NCI-H748 treated with DMSO at 0.1 percent for 48 hours (cell line): ENCODE data around the gene BEST4.
"Not testable (repeated sequence)": the region's sequence is repeated elsewhere in the genome, so short reads cannot be mapped to it uniquely, and the experiment has no call there.

Experiments
- DNase-seq: peaks from one replicate; lab custom pipeline; 2025; lab: John Stamatoyannopoulos, UW

BEST4 gene

DNA sequence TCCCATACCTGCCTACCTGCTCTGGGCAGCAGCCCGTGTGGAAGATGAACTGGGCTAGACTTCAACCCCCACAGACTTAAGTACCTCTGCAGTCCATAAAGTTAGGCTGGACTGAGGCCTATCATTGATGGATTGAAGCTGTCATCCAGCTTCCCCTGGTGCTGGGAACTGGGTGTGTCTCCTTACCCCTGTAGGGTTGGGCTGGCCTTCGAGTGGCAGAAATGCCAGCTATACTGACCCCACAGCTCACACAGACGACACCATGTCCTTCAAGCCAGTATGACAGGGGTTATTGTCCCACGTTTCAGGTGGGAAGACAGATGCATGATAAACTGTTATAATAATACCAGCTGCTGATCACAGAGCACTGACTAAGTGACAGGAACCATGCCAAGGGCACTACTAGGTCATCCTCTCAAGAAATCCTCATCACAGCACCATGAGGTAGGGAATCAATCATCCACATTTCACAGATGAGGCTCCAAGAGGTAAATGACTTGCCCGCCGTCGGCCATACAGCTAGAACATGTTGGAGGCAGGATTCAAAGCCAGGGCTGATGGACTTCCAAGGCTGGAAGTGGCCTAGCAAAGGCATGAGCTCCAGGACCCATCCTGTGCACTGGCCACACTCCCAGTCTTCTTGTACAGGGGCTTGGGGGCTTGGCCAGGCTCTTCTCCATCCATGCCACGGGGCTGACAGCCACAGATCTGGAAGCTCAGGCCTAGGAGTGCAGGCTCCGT, at the start of gene BEST4:
Gene BEST4 (minus strand): TSS at position 51 of the 741 bp plus-strand sequence. CDS start 465 bp downstream, outside the sequence.
- no peak for DNase-seq

DNA sequence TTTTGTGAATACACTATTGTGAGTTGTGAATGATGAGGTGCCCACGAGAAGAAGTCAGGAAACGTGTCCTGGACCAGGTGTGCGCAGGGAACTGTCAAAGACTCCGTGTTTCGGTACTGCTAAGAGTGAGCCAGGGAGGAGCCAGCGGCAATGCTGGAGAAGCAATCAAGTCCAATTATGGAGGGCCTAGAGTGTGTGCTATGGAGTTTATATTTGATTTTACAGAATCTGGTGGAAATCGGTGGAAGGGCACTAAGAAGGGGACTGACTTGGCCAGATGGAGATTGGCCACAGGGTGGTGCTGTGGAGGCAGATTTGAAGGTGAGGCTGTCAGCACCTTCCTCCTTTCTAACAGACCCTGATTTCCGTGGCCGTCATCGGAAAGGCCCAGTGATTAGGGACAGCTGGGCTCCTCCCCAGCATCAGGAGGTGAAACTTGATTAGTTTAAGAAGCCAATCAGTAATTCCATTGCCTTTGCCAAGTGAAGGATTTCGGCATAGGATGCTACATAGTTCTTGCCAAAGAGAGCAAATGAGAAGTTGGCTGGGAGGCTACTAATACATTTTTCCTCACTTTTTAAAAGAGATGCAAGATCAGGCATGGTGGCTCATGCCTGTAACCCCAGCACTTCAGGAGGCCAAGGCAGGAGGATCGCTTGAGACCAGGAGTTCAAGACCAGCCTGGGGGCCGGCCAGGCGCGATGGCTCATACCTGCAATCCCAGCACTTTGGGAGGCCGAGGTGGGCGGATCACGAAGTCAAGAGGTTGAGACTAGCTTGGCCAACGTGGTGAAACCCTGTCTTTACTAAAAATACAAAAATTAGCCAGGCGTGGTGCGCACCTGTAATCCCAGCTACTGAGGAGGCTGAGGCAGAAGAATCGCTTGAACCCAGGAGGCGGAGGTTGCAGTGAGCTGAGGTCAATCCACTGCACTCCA, 48.0 kb upstream of the BEST4 start:
- peak; percentile 55 for DNase-seq

DNA sequence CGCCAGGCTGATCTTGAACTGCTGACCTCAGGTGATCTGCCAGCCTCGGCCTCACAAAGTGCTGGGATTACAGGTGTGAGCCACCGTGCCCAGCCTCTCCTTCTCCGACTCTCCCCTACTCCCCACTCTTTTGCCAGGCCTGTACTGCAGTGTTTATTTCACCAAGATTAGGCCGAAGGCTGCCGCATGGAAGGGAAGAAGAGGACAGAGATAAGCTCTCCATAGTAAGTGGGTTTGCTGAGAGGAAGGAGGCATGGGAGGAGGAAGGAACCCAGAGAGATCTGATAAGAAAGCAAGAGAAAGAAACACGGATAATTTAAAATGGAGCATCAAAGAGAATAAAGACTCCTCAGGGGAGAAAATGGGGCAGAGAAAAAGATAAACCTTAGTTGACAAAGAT, 46.4 kb upstream of the BEST4 start:
- DNase-seq, result no peak

DNA sequence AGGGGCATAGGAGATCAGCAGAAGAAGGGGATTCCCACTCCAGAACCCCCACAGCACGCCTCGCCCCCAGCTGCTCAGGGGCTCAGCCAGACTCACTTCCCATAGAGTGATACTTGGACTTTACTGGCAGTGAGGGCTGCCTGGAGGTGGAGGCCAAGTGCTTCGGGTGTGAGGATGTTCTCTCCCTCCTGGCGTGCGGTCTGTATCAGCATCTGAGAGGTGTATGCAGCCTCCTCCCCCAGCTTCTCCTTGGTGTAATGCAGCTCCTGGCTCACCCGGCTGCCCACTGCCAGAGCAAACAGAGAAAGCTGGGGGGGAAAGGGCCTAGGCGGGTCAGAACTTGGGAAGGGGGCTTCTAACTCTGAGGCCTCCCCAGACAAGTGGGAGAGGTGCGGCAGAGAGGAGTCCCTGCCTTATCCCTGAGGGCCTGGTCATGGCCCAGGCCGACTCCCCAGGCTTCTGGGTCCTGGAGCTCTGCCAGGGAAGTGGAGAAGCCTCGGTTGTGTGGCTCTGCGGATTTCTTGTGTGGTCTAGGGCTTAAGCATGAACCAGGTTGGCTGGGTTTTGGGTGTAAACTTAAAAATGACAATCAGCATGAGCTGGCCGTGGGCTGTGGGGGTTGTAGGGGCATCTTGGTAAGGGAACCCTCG, 44.2 kb upstream of the BEST4 start:
- no peak for DNase-seq

DNA sequence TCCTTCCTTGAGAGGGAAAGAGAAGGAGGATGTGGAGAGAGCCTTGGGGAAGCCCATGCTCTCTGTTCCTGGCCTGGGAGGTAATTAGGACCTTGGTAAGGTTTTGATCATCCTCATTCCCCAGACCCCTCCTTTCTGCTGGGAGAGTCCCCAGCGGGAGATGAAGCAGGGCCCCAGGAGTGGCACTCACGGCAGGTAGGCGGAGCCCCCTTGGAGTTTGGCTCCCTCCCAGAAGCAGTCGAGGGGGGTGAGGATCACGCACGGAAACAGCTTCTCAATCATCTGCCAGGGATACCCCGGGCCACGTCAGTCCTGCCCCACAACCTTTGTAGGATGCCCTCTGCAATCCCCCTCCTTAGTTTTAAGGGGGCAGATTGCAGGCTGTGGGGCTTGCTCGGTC, 43.5 kb upstream of the BEST4 start:
- DNase-seq, result no peak

DNA sequence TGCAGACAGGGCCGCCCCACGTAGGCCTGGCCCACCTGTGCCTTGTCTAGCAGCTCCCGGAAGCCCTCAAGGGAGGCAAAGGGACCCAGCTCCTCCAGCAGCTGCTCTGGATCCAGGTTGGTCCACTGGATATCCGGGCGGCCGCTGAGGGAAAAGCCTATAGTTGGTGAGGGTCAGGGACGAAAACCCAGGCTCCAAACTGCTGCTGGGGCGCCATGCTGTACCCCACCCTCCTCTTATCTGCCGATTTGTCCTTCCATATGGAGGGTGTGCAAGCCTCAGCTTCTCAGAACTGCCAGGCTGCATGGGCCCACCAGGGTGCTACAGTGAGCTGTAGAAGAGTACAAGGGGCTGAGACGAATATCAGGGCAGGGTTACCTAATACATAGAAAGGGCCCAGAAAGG, 42.9 kb upstream of the BEST4 start:
- no peak for DNase-seq

DNA sequence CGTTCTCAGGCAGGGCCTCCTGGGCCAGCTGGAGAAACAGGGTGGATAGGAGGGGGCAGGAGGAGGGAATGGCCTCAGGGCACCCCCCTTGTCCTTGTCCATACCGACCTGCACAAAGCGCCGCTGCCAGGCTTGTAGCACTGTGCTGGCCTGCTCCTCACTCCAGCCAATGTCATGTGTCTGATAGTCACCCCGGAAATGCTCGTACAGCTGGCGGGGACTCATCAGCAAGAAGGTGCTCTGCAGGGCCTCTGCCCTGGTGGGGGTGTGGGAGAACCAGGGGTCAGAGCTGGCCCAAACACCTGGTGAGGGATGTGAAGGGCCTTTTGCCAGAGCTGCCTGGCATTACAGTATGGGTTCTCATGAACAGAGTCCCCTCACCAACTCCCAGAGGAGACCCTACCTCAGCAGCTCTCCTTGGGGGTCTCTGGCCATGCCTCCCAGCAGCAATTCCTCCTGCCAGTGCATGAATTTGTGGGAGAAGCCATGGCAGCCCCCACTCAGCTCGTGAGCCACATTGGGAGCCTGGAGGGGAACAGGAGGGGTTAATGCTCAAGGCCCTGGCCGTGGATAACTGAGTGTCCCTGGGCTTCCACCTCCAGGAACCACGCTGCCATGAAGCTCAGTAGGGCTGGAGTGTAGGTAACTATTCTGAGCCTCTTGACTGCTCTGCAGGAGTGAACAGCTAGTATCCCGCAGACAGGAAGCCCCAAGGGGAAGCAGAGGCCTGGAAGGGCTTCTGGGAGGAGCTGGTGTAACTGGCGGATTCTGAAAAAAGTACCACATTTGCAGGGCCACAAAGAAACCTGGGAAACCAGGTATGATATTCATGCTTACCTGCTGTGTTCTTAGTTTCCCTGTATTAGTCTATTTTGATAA, 41.8 kb upstream of the BEST4 start:
- no peak for DNase-seq

DNA sequence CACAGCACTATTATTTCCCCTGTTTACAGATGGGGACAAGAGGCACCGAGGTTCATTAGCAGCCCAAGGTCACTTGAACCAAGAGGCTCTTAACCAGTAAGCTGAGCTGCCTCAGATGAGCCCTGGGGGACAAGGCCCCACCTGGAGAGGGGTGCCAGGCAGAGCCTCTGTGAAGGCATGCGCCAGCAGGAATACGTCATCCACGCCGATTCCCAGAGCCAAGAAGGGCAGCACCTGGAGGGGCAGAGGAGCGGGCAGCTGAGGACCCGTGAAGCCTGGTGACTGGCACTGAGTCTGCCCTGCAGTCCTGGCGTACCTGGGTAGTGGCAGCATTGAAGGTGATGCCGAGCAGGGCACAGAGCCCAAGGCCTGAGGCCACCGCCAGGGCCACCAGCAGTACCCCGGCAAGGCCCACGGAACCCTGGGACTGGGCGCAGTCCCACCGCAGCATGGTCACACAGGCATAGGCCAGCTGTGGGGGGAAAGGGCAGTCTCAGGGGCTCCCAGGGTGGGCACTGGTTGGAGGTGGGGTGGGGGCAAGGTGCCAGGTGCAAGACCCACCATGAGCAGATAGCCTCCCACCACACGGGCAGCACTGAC, 41.0 kb upstream of the BEST4 start:
- no peak for DNase-seq

DNA sequence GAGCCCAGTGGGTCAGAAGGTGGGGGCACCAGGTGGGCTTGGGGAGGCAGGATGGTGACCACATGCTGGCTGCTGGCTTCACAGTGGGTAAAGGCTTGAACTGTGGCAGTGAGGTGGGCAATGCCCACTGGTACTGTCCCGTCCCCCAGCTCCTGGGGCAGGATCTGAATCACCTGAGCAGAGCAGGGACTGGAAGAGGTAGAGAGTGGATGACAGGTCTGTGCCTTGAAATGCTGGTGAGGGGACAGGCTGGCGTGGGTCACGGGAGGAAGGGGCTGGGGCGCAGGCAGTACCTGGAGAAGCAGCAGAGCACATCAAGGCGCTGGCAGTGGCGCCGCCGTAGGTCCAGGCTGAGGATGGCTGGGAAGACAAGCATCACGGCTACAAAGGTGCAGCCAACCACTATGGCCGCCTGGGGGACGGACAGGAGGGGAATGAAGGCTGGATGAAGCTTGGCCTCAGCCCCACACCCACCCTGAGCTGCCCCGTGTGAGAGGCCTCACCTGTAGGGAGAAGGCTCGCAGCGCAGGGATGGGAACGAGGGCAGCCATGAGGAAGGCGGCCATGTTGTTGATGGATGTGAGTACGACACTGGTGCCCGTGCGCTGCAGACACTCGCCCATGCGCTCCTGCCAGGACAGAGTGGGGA, 40.2 kb upstream of the BEST4 start:
- no peak for DNase-seq

DNA sequence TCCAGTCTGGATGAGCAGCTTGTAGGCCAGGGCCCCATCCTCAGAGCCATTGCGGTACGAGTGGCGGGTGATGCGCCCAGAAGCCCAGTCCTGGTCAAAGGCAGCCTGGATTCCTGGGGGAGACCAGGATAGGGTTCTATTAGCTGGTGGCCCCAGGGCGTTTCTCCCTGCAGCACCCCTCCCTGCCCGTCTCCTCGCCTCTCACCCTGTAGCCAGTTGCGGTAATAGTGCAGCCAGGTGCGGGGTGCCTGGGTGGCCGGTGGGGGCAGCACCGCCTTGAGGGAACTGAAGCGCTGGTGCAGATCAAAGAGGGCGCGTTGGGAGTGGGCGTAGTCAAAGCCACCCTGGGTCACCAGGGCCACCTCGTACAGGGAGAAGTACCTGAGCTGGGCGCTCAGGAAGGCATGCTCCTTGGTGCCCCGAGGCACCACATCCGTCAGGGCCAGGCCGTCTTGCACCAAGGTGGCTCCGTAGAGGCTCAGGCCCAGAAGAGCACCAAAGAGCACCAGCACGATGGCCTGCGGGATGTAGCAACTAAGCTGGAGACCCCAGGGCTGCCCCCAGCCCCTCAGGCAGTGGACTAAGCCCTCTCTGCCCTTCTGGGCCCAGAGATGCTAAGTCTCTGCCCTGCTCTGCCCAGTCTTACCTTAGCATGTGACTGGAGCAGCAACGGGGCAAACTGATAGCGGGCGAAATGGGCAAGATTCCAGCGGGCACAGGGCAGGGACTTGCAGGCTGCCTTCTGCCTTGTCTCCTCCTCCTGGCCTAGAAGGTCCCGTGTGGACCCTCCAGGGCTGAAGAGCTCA, 39.4 kb upstream of the BEST4 start:
- DNase-seq, result no peak

DNA sequence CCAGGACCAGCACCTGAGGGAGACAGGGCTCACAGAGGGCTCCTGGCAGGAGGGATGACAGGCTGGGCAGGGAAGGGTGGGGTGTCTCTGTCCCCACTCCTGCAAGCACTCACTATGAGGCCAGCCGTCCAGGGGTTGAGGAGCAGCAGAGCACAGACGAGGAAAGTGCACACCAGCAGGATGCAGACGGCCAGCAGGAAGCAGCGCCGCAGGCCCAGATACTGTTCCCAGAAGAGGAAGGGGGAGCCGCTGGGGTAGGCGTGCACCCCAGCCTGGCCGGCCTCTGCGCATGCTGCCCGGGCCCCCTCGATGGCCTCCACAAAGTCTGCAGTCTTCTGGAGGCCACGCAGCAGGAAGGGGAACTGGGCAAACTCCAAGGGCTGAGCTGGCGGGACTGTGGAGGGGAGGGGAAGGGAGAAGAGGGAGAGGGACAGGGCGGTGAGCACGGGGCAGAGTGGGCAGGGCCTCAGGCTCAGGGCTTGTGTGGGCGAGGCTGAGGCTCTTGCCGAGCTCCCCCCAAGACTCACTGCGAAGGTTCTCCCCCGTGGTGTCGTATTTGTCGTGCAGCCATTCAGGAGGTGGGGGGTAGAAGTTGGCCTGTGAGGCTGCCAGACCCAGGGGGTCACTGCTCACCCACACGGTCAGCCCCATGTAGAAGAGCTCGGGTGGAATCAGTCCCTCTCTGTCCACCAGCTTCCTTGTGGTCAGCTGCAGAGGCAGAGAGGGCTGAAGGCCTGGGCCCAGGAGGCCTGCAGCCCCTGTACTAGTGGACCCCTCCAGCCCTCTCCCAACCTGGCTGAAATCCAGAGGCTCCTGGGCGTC, 38.6 kb upstream of the BEST4 start:
- DNase-seq, result no peak

DNA sequence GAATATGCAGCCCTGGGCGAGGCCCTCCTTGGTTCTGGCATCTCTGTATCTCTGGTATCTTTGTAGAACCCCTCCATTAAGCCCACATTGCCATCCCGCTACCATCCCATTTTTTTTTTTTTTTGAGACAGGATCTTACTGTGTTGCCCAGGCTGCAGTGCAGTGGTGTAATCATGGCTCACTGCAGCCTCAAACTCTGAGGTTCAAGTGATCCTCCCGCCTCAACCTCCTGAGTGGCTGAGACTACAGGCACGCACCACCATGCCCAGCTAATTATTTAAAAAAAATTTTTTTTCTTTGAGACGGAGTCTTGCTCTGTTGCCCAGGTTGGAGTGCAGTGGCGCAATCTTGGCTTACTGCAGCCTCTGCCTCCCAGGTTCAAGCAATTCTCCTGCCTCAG, 36.4 kb upstream of the BEST4 start:
- DNase-seq, result not testable (repeated sequence)

DNA sequence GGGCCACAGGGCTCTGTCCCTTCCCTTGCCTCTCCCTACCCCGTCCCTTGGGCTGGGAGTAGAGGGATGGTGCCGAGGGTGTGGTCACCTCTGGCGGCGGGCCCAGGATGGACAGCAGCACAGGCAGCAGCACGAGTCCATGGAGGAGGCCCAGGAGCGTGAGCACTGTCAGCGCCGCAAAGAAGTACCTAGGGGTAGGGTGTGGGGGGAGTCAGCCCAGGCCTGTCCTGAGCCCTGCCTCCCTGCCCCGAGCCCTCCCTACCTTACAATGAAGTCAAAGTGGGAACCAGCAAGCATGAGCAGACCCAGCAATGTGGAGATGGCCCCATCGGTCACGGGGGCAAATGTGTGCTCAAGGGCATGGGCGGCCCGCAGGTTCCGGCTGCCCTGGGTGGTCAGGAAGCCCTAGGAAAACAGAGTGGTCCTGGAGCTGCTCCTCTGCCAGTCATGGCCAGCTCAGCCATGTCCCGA, 35.0 kb upstream of the BEST4 start:
- DNase-seq, result no peak

DNA sequence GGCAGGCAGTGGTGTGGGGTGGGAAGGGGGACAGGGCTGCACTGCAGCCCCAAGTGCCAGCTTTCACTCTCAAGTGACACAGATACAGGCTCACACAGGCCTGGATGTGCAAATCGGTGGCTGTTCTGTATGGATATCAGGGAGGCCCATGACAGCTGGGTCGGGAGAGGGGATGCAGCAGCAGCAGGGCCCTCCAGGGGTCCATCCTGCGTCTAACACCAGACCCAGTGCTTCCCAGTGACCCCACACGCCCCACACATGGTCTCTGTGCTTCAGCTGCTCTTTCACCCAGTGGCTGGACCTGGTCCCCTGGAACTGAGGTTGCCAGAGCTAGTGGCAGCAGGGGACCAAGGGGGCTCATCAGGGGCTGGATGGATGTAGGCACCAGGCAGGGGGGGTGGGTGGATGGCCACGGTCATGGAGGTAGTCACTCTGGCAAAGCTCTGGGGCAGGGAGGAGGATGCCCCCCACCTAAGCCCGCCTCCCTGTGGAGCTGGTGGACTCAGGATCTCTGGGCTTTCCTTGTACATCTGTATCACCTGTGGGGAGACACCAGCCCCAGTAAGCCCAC, 34.2 kb upstream of the BEST4 start:
- no peak for DNase-seq

DNA sequence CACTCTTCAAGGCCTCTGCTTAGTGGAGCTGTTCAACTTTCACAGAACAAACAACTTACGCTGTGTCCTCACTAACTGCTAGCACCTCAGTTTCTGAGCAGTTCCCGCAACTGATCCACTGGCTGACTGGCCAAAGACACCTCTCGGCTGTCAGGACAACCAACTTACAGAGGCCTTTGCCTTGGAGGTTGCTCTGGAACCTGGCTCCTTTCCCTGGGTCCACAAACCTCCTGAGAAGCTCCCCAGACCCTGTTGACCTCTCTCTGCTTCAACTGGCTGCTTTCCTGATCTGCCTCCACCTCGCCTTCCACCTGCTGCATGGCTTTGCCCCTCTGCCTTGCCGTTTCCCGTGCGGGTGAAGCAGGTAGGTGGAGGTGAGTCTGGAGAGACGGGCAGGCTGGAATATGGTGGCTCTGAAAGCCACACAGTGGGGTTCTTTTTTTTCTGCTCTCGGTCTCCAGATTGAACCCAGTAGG, 33.3 kb upstream of the BEST4 start:
- no peak for DNase-seq

DNA sequence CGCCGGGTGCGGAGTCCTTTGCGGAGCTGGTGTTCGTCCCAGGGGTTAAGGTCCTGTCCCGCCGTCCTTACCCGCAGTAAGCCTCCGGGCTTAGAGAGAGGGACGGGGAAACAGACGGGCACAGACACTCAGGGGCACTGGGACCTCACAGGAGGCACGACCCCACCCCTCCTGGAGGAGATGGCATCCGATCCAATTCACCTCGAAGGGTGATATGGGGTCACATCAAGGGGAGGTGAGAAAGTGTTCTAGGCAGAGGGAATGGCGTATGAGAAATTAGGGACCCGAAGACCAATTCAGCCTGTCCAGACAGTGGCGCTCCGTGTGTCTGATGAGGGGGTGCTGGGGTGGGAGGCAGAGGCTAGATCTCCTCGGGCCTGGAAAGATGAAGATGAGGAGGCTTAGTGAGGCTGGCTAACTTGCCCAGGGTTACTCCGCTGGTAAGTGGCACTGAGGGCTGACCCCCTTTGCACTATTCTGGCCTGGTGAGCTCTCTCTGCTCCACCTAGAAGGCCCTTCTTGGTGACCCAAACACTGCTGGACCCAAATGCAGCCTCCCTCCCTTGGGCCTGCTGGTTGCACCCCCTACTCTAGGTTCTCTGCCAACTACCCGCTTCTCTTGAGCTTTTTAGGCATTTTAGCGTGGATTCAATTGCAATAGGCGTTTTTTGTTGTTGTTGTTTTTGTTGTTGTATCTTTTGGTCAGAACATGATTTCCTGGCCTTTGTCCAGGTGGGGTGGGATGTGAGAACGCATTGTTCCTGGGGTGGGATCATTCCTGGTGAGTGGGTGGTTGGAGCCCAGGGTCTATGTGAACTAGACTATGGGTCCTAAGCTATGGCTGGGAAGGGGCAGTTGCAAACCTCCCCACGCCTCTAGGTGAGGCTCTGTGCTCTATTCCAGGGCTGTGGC, 32.6 kb upstream of the BEST4 start:
- no peak for DNase-seq

DNA sequence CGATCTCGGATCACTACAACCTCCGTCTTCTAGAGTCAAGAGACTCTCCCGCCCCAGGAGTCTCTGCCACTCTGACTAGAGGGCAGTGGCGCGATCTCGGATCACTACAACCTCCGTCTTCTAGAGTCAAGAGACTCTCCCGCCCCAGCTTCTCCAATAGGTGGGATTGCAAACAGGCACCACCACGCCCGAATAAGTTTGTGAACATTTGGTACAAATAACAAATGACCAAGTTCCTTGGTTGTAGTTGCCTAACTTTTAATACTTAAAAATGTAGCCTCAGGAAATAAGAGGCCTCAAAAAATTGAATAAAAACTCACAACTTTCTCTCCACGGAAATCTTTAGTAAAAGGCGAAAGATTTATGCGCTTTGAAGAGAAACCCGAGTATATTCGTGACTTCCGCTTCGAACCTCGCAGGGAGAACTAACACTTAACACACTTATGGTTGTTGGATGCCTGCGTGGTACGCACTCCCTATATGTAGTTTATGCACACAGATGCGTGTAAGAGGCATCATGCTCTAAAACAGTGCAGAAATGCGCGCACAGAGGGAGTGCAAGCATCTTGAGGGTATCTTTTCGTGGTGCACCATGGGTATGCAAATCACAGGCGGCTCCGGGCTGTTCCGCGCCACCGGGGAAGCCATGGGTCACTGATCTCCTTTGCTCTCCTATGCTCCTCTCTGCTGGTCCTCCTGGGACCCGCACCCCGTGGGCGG, 31.8 kb upstream of the BEST4 start:
- DNase-seq, result peak; percentile 53
